ENCODE results near the gene RNF144B. TPM values are rescaled to one million over a fixed set of nuclear protein-coding genes. Genes with fewer than 3 reads are reported as not detected.

Gene RNF144B
- polyA plus RNA-seq, 3 donors: 25.6 to 31.0 (median 27.9) TPM

DNA sequence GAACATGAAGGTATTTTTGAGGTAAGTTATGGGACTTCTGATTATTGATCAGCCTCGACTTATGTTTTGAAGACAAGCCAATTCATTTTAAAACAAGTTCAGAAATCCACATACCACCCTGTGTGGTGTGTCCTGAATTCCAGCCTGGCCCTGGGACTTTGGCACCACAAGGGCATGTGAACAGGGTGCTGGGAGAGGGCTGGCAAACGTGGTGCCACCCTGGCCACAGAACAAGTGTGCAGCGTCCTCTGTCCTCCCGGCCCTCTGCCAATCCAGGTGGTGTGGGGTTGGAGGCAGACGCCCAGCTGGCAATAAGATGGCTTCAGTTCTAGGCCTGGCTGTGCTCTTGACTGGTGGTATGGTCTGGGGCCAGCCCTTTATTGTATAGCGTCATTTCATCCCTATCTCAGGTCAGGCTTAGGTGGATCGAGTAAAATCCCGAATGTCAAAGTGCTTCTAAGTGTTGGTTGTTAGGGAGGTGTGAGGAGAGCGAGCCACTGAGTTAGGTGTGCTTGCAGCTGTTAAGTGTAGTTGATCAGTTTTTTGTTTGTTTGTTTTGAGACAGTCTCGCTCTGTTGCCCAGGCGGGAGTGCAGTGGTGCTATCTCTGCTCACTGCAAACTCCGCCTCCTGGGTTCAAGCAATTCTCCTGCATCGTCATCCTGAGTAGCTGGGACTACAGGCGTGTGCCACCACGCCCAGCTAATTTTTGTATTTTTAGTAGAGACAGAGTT is 84.2 kb downstream of the RNF144B start:
- WGBS (ENCODE audit: insufficient coverage): 86% methylated on average over 11 of the region's 15 CpGs
- Histone ChIP-seq H3K4me3 (replicated peaks in 1 of 3; ENCODE audit: low read depth in 2 of 3, low read length in 3 of 3) (no peak overlapping the region), H3K36me3 (replicated peaks in 1 of 2; ENCODE audit: control insufficient read depth in 1 of 2, insufficient read depth in 2 of 2, low read length in 2 of 2) (peaks cover 25 to 55% of the 10 kb centered on the region in 2 donors), H3K79me2 (ENCODE audit: insufficient read depth, low read length) (no peaks in the 10 kb centered on the region), H4K20me1 (ENCODE audit: insufficient read depth, low read length) (peaks cover 40% of the 10 kb centered on the region), H3K4me2 (replicated peaks; ENCODE audit: extremely low read depth, low read length, poor library complexity, severe bottlenecking) (no peak overlapping the region), H3K9me3 (replicated peaks in 1 of 2; ENCODE audit: control insufficient read depth in 1 of 2, insufficient read depth in 1 of 2, low read length in 2 of 2) (no peaks in the 10 kb centered on the region), H3K27me3 (ENCODE audit: control insufficient read depth in 2 of 2, insufficient read depth in 2 of 2, low read length in 2 of 2) (no peaks in the 10 kb centered on the region), H2AFZ (ENCODE audit: insufficient read depth, low read depth, low read length, poor library complexity, severe bottlenecking) (no peak overlapping the region), H3K4me1 (ENCODE audit: control insufficient read depth in 1 of 2, insufficient read depth in 2 of 2, low read length in 2 of 2) (peaks cover 20 to 21% of the 10 kb centered on the region in 2 donors), H3K27ac (ENCODE audit: low read depth in 1 of 2, low read length in 2 of 2) (no peak overlapping the region), H3K9ac (ENCODE audit: insufficient read depth, low read length, poor library complexity, severe bottlenecking) (no peak overlapping the region)
- no peaks in the 10 kb centered on the region for H3K27me3 Mint-ChIP-seq (ENCODE audit: low read depth in 3 of 3)
- DNase-seq: no peak
- intact Hi-C loops (cut with micrococcal nuclease): no loop called here
- H3K27ac Mint-ChIP-seq: peak overlapping the region in 4 of 7 donors; percentile 1 to 74 (median 40)
- H3K4me3 Mint-ChIP-seq: no peak overlapping the region
- H3K36me3 Mint-ChIP-seq: peaks cover 27 to 30% of the 10 kb centered on the region in 2 donors
- no peaks in the 10 kb centered on the region for H3K9me3 Mint-ChIP-seq
- TF ChIP-seq, protein P1, sequence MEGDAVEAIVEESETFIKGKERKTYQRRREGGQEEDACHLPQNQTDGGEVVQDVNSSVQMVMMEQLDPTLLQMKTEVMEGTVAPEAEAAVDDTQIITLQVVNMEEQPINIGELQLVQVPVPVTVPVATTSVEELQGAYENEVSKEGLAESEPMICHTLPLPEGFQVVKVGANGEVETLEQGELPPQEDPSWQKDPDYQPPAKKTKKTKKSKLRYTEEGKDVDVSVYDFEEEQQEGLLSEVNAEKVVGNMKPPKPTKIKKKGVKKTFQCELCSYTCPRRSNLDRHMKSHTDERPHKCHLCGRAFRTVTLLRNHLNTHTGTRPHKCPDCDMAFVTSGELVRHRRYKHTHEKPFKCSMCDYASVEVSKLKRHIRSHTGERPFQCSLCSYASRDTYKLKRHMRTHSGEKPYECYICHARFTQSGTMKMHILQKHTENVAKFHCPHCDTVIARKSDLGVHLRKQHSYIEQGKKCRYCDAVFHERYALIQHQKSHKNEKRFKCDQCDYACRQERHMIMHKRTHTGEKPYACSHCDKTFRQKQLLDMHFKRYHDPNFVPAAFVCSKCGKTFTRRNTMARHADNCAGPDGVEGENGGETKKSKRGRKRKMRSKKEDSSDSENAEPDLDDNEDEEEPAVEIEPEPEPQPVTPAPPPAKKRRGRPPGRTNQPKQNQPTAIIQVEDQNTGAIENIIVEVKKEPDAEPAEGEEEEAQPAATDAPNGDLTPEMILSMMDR (IDR thresholded peaks at IDR 0.05): no peak
- H3K4me1 Mint-ChIP-seq: peaks cover 22% of the 10 kb centered on the region

DNA sequence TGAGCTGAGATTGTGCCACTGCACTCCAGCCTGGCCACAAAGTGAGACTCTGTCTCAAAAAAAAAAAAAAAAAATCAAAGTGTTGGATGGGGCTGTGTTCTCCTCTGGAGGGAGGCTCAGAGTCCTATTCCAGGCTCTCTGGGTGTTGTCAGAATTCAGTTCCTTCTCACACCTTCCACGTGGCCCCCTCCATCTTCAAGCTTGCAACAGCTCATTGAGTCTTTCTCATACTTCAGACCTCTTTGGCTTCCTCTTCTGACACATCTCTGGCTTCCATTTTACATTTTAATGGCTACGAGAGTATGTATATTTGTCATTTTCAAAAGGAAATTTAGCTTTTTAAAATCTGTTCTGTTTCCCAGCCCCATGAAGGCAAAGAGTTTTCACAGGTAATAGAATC is 85.8 kb downstream of the RNF144B start:
- no peaks in the 10 kb centered on the region for H3K9me3 ChIP-seq (replicated peaks in 1 of 2; ENCODE audit: control insufficient read depth in 1 of 2, insufficient read depth in 1 of 2, low read length in 2 of 2)
- no peak overlapping the region for H2AFZ ChIP-seq (ENCODE audit: insufficient read depth, low read depth, low read length, poor library complexity, severe bottlenecking)
- H3K27ac ChIP-seq (ENCODE audit: low read depth in 1 of 2, low read length in 2 of 2): peak overlapping the region in 1 of 2 donors; percentile 73
- Mint-ChIP-seq H3K4me3 (no peak overlapping the region), H3K4me1 (peaks cover 36% of the 10 kb centered on the region), H3K9me3 (no peaks in the 10 kb centered on the region), H3K27me3 (ENCODE audit: low read depth in 3 of 3) (peaks cover 0 to 2% (median 0%) of the 10 kb centered on the region in 3 donors), H3K27ac (peak overlapping the region in 2 of 7 donors; percentile 30 to 46), H3K36me3 (peaks cover 15 to 16% of the 10 kb centered on the region in 2 donors)
- H3K4me1 ChIP-seq (ENCODE audit: control insufficient read depth in 1 of 2, insufficient read depth in 2 of 2, low read length in 2 of 2): peaks cover 36% of the 10 kb centered on the region in 2 donors
- H3K27me3 ChIP-seq (ENCODE audit: control insufficient read depth in 2 of 2, insufficient read depth in 2 of 2, low read length in 2 of 2): no peaks in the 10 kb centered on the region
- H3K4me3 ChIP-seq (replicated peaks in 1 of 3; ENCODE audit: low read depth in 2 of 3, low read length in 3 of 3): no peak overlapping the region
- TF ChIP-seq, protein P1 (IDR thresholded peaks at IDR 0.05): no peak
- H4K20me1 ChIP-seq (ENCODE audit: insufficient read depth, low read length): peaks cover 24% of the 10 kb centered on the region
- no peaks in the 10 kb centered on the region for H3K79me2 ChIP-seq (ENCODE audit: insufficient read depth, low read length)
- H3K9ac ChIP-seq (ENCODE audit: insufficient read depth, low read length, poor library complexity, severe bottlenecking): no peak overlapping the region
- peak; percentile 14 to 57 (median 31) for DNase-seq
- H3K36me3 ChIP-seq (replicated peaks in 1 of 2; ENCODE audit: control insufficient read depth in 1 of 2, insufficient read depth in 2 of 2, low read length in 2 of 2): peaks cover 9 to 39% of the 10 kb centered on the region in 2 donors
- 33% methylated on average over 1 of the region's 2 CpGs for WGBS (ENCODE audit: insufficient coverage)
- intact Hi-C loops (cut with micrococcal nuclease): no loop called here
- H3K4me2 ChIP-seq (replicated peaks; ENCODE audit: extremely low read depth, low read length, poor library complexity, severe bottlenecking): no peak overlapping the region
